HCT116 (cell line): ENCODE measurements around the gene EFHD1. TPM values are rescaled to one million over a fixed set of nuclear protein-coding genes. Genes with fewer than 3 reads are reported as not detected.

Experiments used
- ATAC-seq: fragments of 200-7000 bp; cut with Tn5 transposase; 2 replicates; pipeline ENCODE4 v1.9.1; 2020; ENCODE audit warnings: mild to moderate bottlenecking, moderate library complexity
- BruUV-seq: library from RNA; stranded (reverse); fragments of 400-500 nt; replicated peaks from 2 replicates; lab custom pipeline; 2021; lab: Mats Ljungman, UMichigan
- CTCF ChIA-PET: fragments of 300-600 bp; sonication (Branson Sonifier 250); formaldehyde crosslinking; loops from one replicate; lab custom pipeline; 2021; ENCODE audit warnings: antibody characterized with exemption; lab: Charles Lee
- POLR2A ChIA-PET: fragments of 300-600, 350-600 bp; sonication (Branson Sonifier 250); formaldehyde crosslinking; loops from one replicate; lab custom pipeline; 2021; ENCODE audit warnings: antibody characterized with exemption; lab: Charles Lee
- RAD21 ChIA-PET, 2 experiments: fragments of 300-600 bp; sonication (Branson Sonifier 250); formaldehyde crosslinking; loops; one replicate each; lab custom pipeline; 2023; ENCODE audit warnings: low total read pairs in 2 of 2; ENCODE audit not compliant: uncharacterized antibody in 2 of 2, unreplicated experiment in 2 of 2, low non-redundant PET in 1 of 2; lab: Charles Lee
- DNase-seq: peaks from one replicate; pipeline ENCODE4 v3.0.0-alpha.2; 2010; ENCODE audit warnings: low read depth, low spot score
- H2AFZ ChIP-seq: fragments of 200-600 bp; shearing (Covaris generic), sonication (generic); 2 replicates; pipeline ENCODE4 v1.6.1; 2017; ENCODE audit warnings: low read depth, mixed run types, mixed read lengths, antibody characterized with exemption, low read length; ENCODE audit not compliant: poor library complexity, severe bottlenecking
- H3K27ac ChIP-seq: 2 replicates; pipeline ENCODE4 v1.5.1; 2012; ENCODE audit warnings: low read depth, low read length
- H3K27me3 ChIP-seq: fragments of 200-600 bp; sonication (generic); 2 replicates; pipeline ENCODE4 v1.6.1; 2016; ENCODE audit warnings: mixed run types, low read length, mixed read lengths; ENCODE audit not compliant: insufficient read depth
- H3K36me3 ChIP-seq, 2 experiments: fragments of 200-500 bp in 1 of 2; fragments of 200-600 bp in 1 of 2; sonication (Bioruptor generic) in 1 of 2; sonication (generic) in 1 of 2; 2 replicates each; pipeline versions ENCODE4 v1.5.1 to v1.6.1; 2014 to 2016; ENCODE audit warnings: low read length in 2 of 2, inconsistent platforms in 1 of 2, mixed read lengths in 1 of 2, mixed run types in 1 of 2; ENCODE audit not compliant: insufficient read depth in 2 of 2, control insufficient read depth in 1 of 2
- H3K4me1 ChIP-seq, 2 experiments: fragments of 200-600 bp in 1 of 2; sonication (generic) in 1 of 2; 2 replicates each; pipeline versions ENCODE4 v1.5.1 to v1.6.1; 2012 to 2017; ENCODE audit warnings: low read length in 2 of 2, inconsistent platforms in 1 of 2, mild to moderate bottlenecking in 1 of 2, mixed read lengths in 1 of 2, mixed run types in 1 of 2, moderate library complexity in 1 of 2; ENCODE audit not compliant: insufficient read depth in 2 of 2, control insufficient read depth in 1 of 2
- H3K4me2 ChIP-seq: fragments of 200-600 bp; sonication (generic); 2 replicates; pipeline ENCODE4 v1.6.1; 2017; ENCODE audit warnings: mixed run types, low read length, mixed read lengths
- H3K4me3 ChIP-seq, 2 experiments: fragments of 200-600 bp in 1 of 2; sonication (generic) in 1 of 2; replicated peaks in 1 of 2; 2 replicates each; pipeline ENCODE4 v1.5.1; 2011 to 2016; ENCODE audit warnings: low read length in 2 of 2, control low read depth in 1 of 2, low read depth in 1 of 2, mild to moderate bottlenecking in 1 of 2, mixed read lengths in 1 of 2, mixed run types in 1 of 2
- H3K79me2 ChIP-seq: fragments of 200-600 bp; sonication (generic); 2 replicates; pipeline ENCODE4 v1.6.1; 2017; ENCODE audit warnings: mild to moderate bottlenecking, mixed run types, low read length, moderate library complexity, mixed read lengths; ENCODE audit not compliant: insufficient read depth
- H3K9ac ChIP-seq: fragments of 200-600 bp; sonication (generic); 2 replicates; pipeline ENCODE4 v1.6.1; 2016; ENCODE audit warnings: low read length, mixed read lengths
- H3K9me2 ChIP-seq: fragments of 200-600 bp; sonication (generic), shearing (Covaris generic); 2 replicates; pipeline ENCODE4 v1.6.1; 2017; ENCODE audit warnings: mixed run types, mild to moderate bottlenecking, moderate library complexity; ENCODE audit not compliant: insufficient read depth
- H3K9me3 ChIP-seq, 2 experiments: fragments of 200-500 bp in 1 of 2; fragments of 200-600 bp in 1 of 2; sonication (Bioruptor generic) in 1 of 2; sonication (generic) in 1 of 2; 2 replicates each; pipeline ENCODE4 v1.6.1; 2014 to 2017; ENCODE audit warnings: low read length in 2 of 2, mixed read lengths in 2 of 2, inconsistent platforms in 1 of 2, low read depth in 1 of 2, mild to moderate bottlenecking in 1 of 2, mixed run types in 1 of 2, moderate library complexity in 1 of 2; ENCODE audit not compliant: control insufficient read depth in 1 of 2, insufficient read depth in 1 of 2
- H4K20me1 ChIP-seq: fragments of 200-600 bp; sonication (generic), shearing (Covaris generic); 2 replicates; pipeline ENCODE4 v1.6.1; 2017; ENCODE audit warnings: mixed run types, mild to moderate bottlenecking, moderate library complexity; ENCODE audit not compliant: insufficient read depth
- ELF1 ChIP-seq: IDR thresholded peaks from 2 replicates; pipeline ENCODE4 v1.6.1; 2012; ENCODE audit warnings: low read depth, borderline replicate concordance
- FOSL1 ChIP-seq: IDR thresholded peaks from 2 replicates; pipeline ENCODE4 v1.6.1; 2012; ENCODE audit warnings: low read depth
- SP1 ChIP-seq: IDR thresholded peaks from 2 replicates; pipeline ENCODE4 v1.6.1; 2012; ENCODE audit warnings: low read depth
- SRF ChIP-seq: IDR thresholded peaks from 2 replicates; pipeline ENCODE4 v1.6.1; 2012; ENCODE audit warnings: low read depth
- intact Hi-C: fragments of 100-400 bp; cut with micrococcal nuclease; formaldehyde crosslinking; loops from 2 replicates; pipeline ENCODE4 v1.10.0; 2022
- total RNA-seq: library from RNA; stranded (reverse); gene quantifications from one replicate; pipeline ENCODE4 v1.2.1, GENCODE V29; 2021; ENCODE audit not compliant: unreplicated experiment
- TF ChIP-seq, protein P1 (sequence below): IDR thresholded peaks from 2 replicates; pipeline ENCODE4 v1.6.1; 2012

The EFHD1 gene
- total RNA-seq, 1 experiment from 2014 or later: 0.52 TPM

DNA sequence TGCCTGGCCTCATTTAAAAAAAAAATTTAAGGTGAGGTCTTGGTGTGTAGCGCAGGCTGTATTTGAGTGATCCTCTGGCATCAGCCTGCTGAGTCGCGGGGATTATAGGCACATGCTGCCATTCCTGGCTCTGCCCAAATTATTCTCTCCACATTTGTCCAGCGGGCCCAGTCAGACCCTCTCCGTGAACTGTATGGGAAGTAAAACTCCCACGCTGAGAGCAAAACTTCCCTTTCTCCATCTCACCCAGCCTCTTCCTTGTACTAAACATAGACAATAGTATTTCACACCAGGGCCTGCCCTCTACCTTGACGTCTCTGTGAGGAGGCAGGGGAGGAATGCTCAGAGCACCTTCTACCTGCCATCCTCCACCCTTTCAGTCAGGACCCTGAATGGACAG lies 45.9 kb upstream of the EFHD1 start:
- ChIA-PET POLR2A (no interaction called here), RAD21 (no interaction called here), CTCF (no interaction called here)
- H3K9ac ChIP-seq: no peak overlapping the region
- ATAC-seq (no peak), DNase-seq (no peak)
- no peaks in the 10 kb centered on the region for H3K36me3 ChIP-seq
- intact Hi-C loops: no loop called here
- H3K27me3 ChIP-seq: no peaks in the 10 kb centered on the region
- no peaks in the 10 kb centered on the region for H3K9me2 ChIP-seq
- H4K20me1 ChIP-seq: no peaks in the 10 kb centered on the region
- H3K79me2 ChIP-seq: no peaks in the 10 kb centered on the region
- H3K4me3 ChIP-seq: no peak overlapping the region
- H2AFZ ChIP-seq: no peak overlapping the region
- no peaks in the 10 kb centered on the region for H3K9me3 ChIP-seq
- H3K4me2 ChIP-seq: no peak overlapping the region
- H3K27ac ChIP-seq: no peak overlapping the region
- no TSS peak for BruUV-seq
- H3K4me1 ChIP-seq: peaks cover 14 to 20% of the 10 kb centered on the region in 2 experiments
- TF ChIP-seq FOSL1: no peak
- no peak for TF ChIP-seq SRF
- TF ChIP-seq SP1: no peak

DNA sequence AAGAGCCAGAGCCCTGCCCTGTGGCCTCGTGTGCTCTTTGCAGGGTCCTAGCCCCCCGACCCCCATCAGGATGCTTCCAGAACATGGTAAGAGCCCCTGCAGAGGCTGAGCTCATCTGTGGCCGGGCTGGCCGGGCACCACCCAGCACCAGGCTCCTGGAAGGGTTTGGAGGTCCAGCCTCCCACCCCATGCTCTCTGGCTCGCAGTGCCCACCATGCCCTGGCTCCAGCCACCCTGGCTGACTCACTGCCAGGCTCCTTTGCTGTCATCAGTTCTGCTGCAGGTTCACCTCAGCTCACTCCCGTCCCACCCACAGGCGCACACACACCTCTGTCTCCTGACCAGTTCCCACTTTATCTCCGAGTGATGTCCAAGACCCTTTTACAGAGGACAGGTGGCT lies 45.4 kb upstream of the EFHD1 start:
- Histone ChIP-seq H3K27ac (no peak overlapping the region), H3K4me1 (peaks cover 18 to 25% of the 10 kb centered on the region in 2 experiments), H3K9me3 (no peaks in the 10 kb centered on the region), H3K27me3 (no peaks in the 10 kb centered on the region), H3K9me2 (no peaks in the 10 kb centered on the region), H2AFZ (no peak overlapping the region), H3K9ac (no peak overlapping the region), H3K4me3 (no peak overlapping the region), H3K36me3 (no peaks in the 10 kb centered on the region), H3K79me2 (no peaks in the 10 kb centered on the region), H3K4me2 (no peak overlapping the region), H4K20me1 (no peaks in the 10 kb centered on the region)
- no peak for ATAC-seq
- DNase-seq: no peak
- intact Hi-C loops: no loop called here
- BruUV-seq: no TSS peak
- ChIA-PET POLR2A (no interaction called here), CTCF (no interaction called here), RAD21 (no interaction called here)
- TF ChIP-seq, protein P1, sequence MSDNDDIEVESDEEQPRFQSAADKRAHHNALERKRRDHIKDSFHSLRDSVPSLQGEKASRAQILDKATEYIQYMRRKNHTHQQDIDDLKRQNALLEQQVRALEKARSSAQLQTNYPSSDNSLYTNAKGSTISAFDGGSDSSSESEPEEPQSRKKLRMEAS: no peak
- no peak for TF ChIP-seq ELF1
